ENCODE results near the gene SLC12A8.

SLC12A8 gene

GRCh38 chr3:125172346-125172745 is 40.2 kb downstream of the SLC12A8 start:
- no peak for DNase-seq (ENCODE audit: low read depth)
- TF ChIP-seq CTCF (conservative IDR thresholded peaks at IDR 0.05; ENCODE audit: control insufficient read depth, insufficient read depth, low read depth, low read length) = no peak
- H3K4me3 ChIP-seq (ENCODE audit: control insufficient read depth, low read depth, low read length) = no peak overlapping the region

DNA sequence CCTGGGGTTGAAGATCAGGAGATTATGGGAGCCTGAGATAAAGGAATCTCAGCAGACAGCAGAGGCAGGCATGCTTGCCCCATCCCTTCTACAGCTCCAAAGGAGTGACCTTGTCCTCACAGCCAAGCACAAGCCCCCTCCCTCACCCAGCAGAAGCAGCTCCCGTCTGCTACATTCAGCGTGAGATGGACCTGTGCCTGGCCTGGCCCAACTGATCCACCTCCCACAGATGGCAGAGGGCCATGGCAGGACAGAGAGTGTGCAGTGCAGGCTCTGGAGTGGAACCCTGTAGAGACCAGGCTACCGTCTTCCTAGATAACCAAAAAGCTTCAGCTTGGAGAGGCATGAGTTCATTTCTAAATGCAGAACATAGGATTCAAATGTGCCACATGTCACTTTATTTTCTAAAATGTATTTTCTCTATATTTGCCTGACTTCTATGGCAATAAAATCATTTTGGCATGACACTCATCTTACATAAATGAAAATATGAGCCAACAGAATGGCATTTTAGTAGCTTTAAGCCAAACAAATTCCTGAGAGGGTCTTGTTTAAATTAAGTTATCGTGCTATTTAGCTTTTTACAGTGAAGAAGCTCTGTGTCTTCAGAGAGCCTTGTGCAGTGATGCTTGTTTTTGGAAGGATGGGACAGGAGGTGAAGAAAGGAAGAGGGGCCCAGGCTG is 43.7 kb downstream of the SLC12A8 start:
- no peak for DNase-seq (ENCODE audit: low read depth)
- no peak for TF ChIP-seq CTCF (conservative IDR thresholded peaks at IDR 0.05; ENCODE audit: control insufficient read depth, insufficient read depth, low read depth, low read length)
- no peak overlapping the region for H3K4me3 ChIP-seq (ENCODE audit: control insufficient read depth, low read depth, low read length)

- H3K4me3 ChIP-seq (ENCODE audit: control insufficient read depth, low read depth, low read length) = no peak overlapping the region
- DNase-seq (ENCODE audit: low read depth) = peak; percentile 40
- TF ChIP-seq CTCF (conservative IDR thresholded peaks at IDR 0.05; ENCODE audit: control insufficient read depth, insufficient read depth, low read depth, low read length) = no peak
Observed at GRCh38 chr3:125166599-125167136, 45.9 kb downstream of the SLC12A8 start.

DNA sequence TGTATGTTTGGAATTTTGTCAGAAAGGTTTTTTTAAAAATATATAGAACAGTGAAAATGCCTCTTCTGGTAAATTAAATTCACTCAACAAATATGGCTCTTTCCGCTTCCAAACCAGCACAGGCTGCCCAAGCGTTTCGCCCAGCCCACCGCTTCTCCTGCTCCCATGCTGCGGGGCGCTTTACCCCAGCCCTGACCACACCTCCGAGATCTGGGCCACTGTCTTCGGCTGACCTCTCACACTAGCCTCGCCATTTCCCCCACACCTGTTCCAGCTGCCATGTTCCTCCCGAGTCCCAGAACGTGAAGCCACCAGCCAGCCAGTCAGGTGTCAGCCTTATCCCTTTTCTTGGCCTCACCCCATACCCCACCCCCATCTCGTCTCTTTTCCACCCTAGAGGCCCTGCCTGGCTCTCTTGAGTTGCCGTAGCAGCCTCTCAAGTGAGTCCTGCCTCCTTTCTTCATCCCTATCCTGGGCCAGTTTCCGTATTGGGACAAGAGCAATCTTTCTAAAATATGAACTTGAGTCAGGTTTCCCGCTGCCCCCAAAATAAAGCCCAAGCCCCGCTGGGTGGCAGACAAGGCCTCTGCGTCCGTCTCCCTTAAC is 46.5 kb downstream of the SLC12A8 start:
- DNase-seq (ENCODE audit: low read depth) = no peak
- TF ChIP-seq CTCF (conservative IDR thresholded peaks at IDR 0.05; ENCODE audit: control insufficient read depth, insufficient read depth, low read depth, low read length) = no peak
- no peak overlapping the region for H3K4me3 ChIP-seq (ENCODE audit: control insufficient read depth, low read depth, low read length)

DNA sequence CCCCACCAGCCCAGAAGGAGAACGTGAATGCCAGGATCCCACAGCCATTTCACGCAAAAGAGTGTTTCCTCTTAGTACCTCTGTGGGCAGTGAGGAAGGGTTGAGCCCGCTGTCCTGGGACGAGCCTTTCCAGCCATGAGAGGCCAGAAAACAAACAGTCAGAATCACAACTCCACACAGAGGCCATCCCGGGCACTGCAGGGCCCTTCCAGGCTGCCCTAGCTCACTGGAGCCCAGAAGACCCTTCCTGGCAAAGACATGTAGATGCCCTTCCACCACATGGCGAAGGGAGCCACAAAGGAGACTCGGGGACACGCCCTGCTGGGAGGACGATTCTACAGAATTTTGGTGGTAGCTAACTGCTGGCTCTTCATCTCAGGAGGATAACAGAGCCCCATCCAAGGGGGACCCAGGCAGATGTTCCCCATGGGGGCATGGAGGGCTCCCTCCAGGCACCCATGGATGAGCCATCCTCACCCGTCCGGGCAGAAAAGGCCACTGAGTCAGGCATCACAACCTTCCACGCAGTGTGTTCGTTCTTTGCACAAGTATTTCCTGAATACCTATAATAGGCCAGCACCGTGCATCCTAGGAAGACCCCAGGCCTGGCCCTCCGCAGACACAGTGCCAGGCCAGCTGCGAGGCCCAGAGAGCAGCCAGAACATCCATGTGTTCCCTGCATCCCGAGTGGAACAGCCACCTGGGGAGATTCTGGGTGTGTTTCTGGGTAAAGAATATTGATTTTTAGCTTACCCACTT is 47.2 kb downstream of the SLC12A8 start:
- DNase-seq (ENCODE audit: low read depth) = peak; percentile 60
- H3K4me3 ChIP-seq (ENCODE audit: control insufficient read depth, low read depth, low read length) = no peak overlapping the region
- peak; percentile 84 for TF ChIP-seq CTCF (conservative IDR thresholded peaks at IDR 0.05; ENCODE audit: control insufficient read depth, insufficient read depth, low read depth, low read length)

- DNase-seq (ENCODE audit: low read depth) = peak; percentile 39
- no peak overlapping the region for H3K4me3 ChIP-seq (ENCODE audit: control insufficient read depth, low read depth, low read length)
- peak; percentile 33 for TF ChIP-seq CTCF (conservative IDR thresholded peaks at IDR 0.05; ENCODE audit: control insufficient read depth, insufficient read depth, low read depth, low read length)
Observed at GRCh38 chr3:125163739-125164601, 48.6 kb downstream of the SLC12A8 start.

All from fibroblast of mammary gland (primary cell).